Measurements from ENCODE around the gene SLC6A19. TPM values are rescaled to one million over a fixed set of nuclear protein-coding genes. Genes with fewer than 3 reads are reported as not detected.

Gene SLC6A19
- total and polyA plus RNA-seq, 2 of the 13 experiments (the other 11 are each of a cell fraction or from before 2014, with no cell fraction given) = 0.02 TPM; not detected in 1

GRCh38 chr5:1208743-1209488 is 7.5 kb downstream of the SLC6A19 start:
- peak; percentile 72 for ATAC-seq
- Histone ChIP-seq H3K4me2 (ENCODE audit: low read depth, low read length) (no peak overlapping the region), H2AFZ (ENCODE audit: low read length) (no peak overlapping the region), H3K27ac (ENCODE audit: extremely low read length, insufficient read depth, low read length) (no peak overlapping the region), H3K36me3 (replicated peaks in 1 of 2; ENCODE audit: control insufficient read depth in 1 of 2, insufficient read depth in 2 of 2, low read length in 2 of 2) (no peaks in the 10 kb centered on the region), H3K79me2 (ENCODE audit: insufficient read depth, low read length) (no peaks in the 10 kb centered on the region), H3K9ac (ENCODE audit: insufficient read depth, low read depth, low read length) (no peak overlapping the region), H3K4me1 (ENCODE audit: insufficient read depth, low read length) (peaks cover 16% of the 10 kb centered on the region), H4K20me1 (ENCODE audit: insufficient read depth, low read length) (no peaks in the 10 kb centered on the region), H3K9me3 (ENCODE audit: low read length) (no peaks in the 10 kb centered on the region), H3K4me3 (replicated peaks in 1 of 3; ENCODE audit: insufficient read depth in 1 of 3, low read depth in 2 of 3, low read length in 3 of 3) (no peak overlapping the region), H3K27me3 (ENCODE audit: control insufficient read depth in 1 of 2, insufficient read depth in 2 of 2, low read length in 2 of 2) (peaks cover 17 to 55% of the 10 kb centered on the region in 2 experiments)
- intact Hi-C loops (cut with micrococcal nuclease; ENCODE audit: unreplicated experiment) = loop anchor here (10.0 kb wide), 1 partner anchor 436 kb away; no protein-coding TSS in a partner anchor
- BruUV-seq (replicated peaks) = no TSS peak
- WGBS (ENCODE audit: low lambda C conversion rate) = 60% methylated on average over 3 of the region's 24 CpGs
- no peak for DNase-seq (ENCODE audit: low spot score)
- no peak for FAIRE-seq
- CTCF ChIA-PET (ENCODE audit: low intra/inter-chr PET ratio, low total read pairs) = interaction anchor here (1.4 kb wide), 1 partner anchor 436 kb away, joined by 6 read pairs; no protein-coding TSS in a partner anchor
- POLR2A ChIA-PET = interaction anchor here (1.0 kb wide), 1 partner anchor 26 kb away, joined by 3 read pairs; no protein-coding TSS in a partner anchor
- in situ Hi-C loops (cut with HindIII; ENCODE audit: extremely low pct_ligation_motif_present, low pct_unique_long_range_greater_than_20kb) = no loop called here
- TF ChIP-seq TBX2 (CRISPR knock-in tag; IDR thresholded peaks at IDR 0.05; ENCODE audit: borderline replicate concordance) (0 out of 2 replicates have a peak, but pooled peaks have one; percentile 12), STAG1 (CRISPR knock-in tag; IDR thresholded peaks at IDR 0.05) (peak; percentile 76), ZNF761 (CRISPR knock-in tag; conservative IDR thresholded peaks at IDR 0.05) (no peak), SMC3 (IDR thresholded peaks at IDR 0.05; ENCODE audit: low read length) (peak; percentile 34; the same call in 1 of the 2 replicates), ZNF296 (CRISPR knock-in tag; conservative IDR thresholded peaks at IDR 0.05) (peak; percentile 95), AGO2 (optimal IDR thresholded peaks at IDR 0.05; ENCODE audit: low read depth, low read length) (no peak), ZFP91 (CRISPR knock-in tag; IDR thresholded peaks at IDR 0.05; ENCODE audit: borderline replicate concordance) (peak; percentile 34; the same call in 1 of the 2 replicates), CENPT (CRISPR knock-in tag; IDR thresholded peaks at IDR 0.05; ENCODE audit: low read depth) (no peak), SP2 (CRISPR knock-in tag; IDR thresholded peaks at IDR 0.05) (no peak), HNRNPL (IDR thresholded peaks at IDR 0.05; ENCODE audit: low read depth, low read length) (0 out of 2 replicates have a peak, but pooled peaks have one; percentile 22), HNRNPLL (IDR thresholded peaks at IDR 0.05; ENCODE audit: low read depth, low read length, poor library complexity, severe bottlenecking) (peak; percentile 17), ZBTB14 (CRISPR knock-in tag; IDR thresholded peaks at IDR 0.05) (no peak), RAD21 (CRISPR knock-in tag; IDR thresholded peaks at IDR 0.05) (peak; percentile 71), ZNF687 (CRISPR knock-in tag; IDR thresholded peaks at IDR 0.05) (peak; percentile 18; the same call in 1 of the 2 replicates)

Data from HepG2 (cell line).